ENCODE data around the gene DNAJB2. TPM values are rescaled to one million over a fixed set of nuclear protein-coding genes. Genes with fewer than 3 reads are reported as not detected.
A peak's percentile ranks its signal among the peaks of the same experiment; 100 is the strongest.

The DNAJB2 gene
- total and polyA plus RNA-seq, 4 donors = 7.4 to 71.8 (median 27.0) TPM

GRCh38 chr2:219277703-219278654 is 1.2 kb upstream of the DNAJB2 start (continued):
- TF ChIP-seq REST (IDR thresholded peaks at IDR 0.05) (peak; percentile 17), ZBTB33 (IDR thresholded peaks at IDR 0.05) (no peak), YY1 (IDR thresholded peaks at IDR 0.05) (peak; percentile 63), GABPA (IDR thresholded peaks at IDR 0.05 in 1 of 2, conservative IDR thresholded peaks at IDR 0.05 in 1 of 2) (no peak)

- H3K9ac ChIP-seq (ENCODE audit: low read depth in 1 of 2, low read length in 2 of 2) = peak overlapping the region; percentile 88 to 89
- DNase-seq (ENCODE audit: low spot score) = no peak
- H3K4me3 ChIP-seq (ENCODE audit: low read depth in 1 of 3, low read length in 3 of 3) = peak overlapping the region; percentile 31 to 72 (median 55)
- WGBS = 20% methylated on average over 9 of the region's 9 CpGs
- peak overlapping the region; percentile 96 to 98 for H3K27ac ChIP-seq (ENCODE audit: low read depth in 1 of 2, low read length in 2 of 2)
- peaks cover 2 to 30% (median 22%) of the 10 kb centered on the region in 4 donors for H3K36me3 ChIP-seq (ENCODE audit: control insufficient read depth in 4 of 4, insufficient read depth in 3 of 4, low read depth in 1 of 4, low read length in 3 of 4)
- no peaks in the 10 kb centered on the region for H3K27me3 ChIP-seq (ENCODE audit: control insufficient read depth in 4 of 4, insufficient read depth in 4 of 4, low read length in 3 of 4)
- H3K9me3 ChIP-seq (ENCODE audit: control insufficient read depth in 4 of 4, low read length in 3 of 4) = no peaks in the 10 kb centered on the region
- TF ChIP-seq GABPA (IDR thresholded peaks at IDR 0.05 in 1 of 2, conservative IDR thresholded peaks at IDR 0.05 in 1 of 2) (no peak), JUND (IDR thresholded peaks at IDR 0.05) (no peak), HNF4G (IDR thresholded peaks at IDR 0.05) (no peak), HNF4A (conservative IDR thresholded peaks at IDR 0.05) (no peak), ZBTB33 (IDR thresholded peaks at IDR 0.05) (no peak), YY1 (IDR thresholded peaks at IDR 0.05) (no peak), ATF3 (IDR thresholded peaks at IDR 0.05) (no peak), REST (IDR thresholded peaks at IDR 0.05) (no peak), CTCF (IDR thresholded peaks at IDR 0.05; ENCODE audit: low read depth, low read length, missing input control) (no peak), EGR1 (IDR thresholded peaks at IDR 0.05; ENCODE audit: low read depth in 2 of 2) (no peak), FOXA1 (IDR thresholded peaks at IDR 0.05) (no peak), SP1 (IDR thresholded peaks at IDR 0.05) (no peak), RXRA (IDR thresholded peaks at IDR 0.05) (no peak), RAD21 (IDR thresholded peaks at IDR 0.05) (no peak), NR2F2 (IDR thresholded peaks at IDR 0.05) (no peak), MAX (IDR thresholded peaks at IDR 0.05) (no peak), TAF1 (conservative IDR thresholded peaks at IDR 0.05) (no peak), FOXA2 (IDR thresholded peaks at IDR 0.05) (no peak)
- peaks cover 7 to 24% (median 14%) of the 10 kb centered on the region in 4 donors for H3K4me1 ChIP-seq (ENCODE audit: control insufficient read depth in 4 of 4, insufficient read depth in 4 of 4, low read length in 3 of 4)
These were observed 463 bp upstream of the DNAJB2 start for GRCh38 chr2:219278655-219279150.
